ENCODE results near the gene PLA2G4B. TPM values are rescaled to one million over a fixed set of nuclear protein-coding genes. Genes with fewer than 3 reads are reported as not detected.

PLA2G4B gene
- total RNA-seq (10 to 100 TPM; 32.0 to 55.8 (median 44.9) TPM), total RNA-seq (0.27 to 6.9 (median 1.8) reads per million in 29 experiments)
- 8.8 TPM for total RNA-seq (2013)

- H3K4me3 ChIP-seq (ENCODE audit: control insufficient read depth in 1 of 2, extremely low read depth in 1 of 2, low read length in 1 of 2) = no peak within 1 kb of the TSS
- no peak within 1 kb of the TSS for H3K27ac Mint-ChIP-seq
- WGBS (ENCODE audit: insufficient coverage) = 91% methylated on average over 5 of the region's 6 CpGs
- peaks cover 13 to 60% of the 10 kb centered on the region in 2 donors for H3K36me3 ChIP-seq (ENCODE audit: control insufficient read depth in 2 of 2, extremely low read depth in 1 of 2, insufficient read depth in 1 of 2, low read length in 1 of 2)
- no peak for ATAC-seq (replicated peaks in 1 of 4)
- ChIA-PET POLR2A (interaction anchor here in 1 of 2 donors (0.6 kb wide), 1 partner anchor 201 kb away, joined by 4 read pairs; no protein-coding TSS in a partner anchor), CTCF (interaction anchor here in 1 of 2 donors (0.6 kb wide), 1 partner anchor 130 kb away, joined by 3 read pairs; no protein-coding TSS in a partner anchor)
- peaks cover 4% of the 10 kb centered on the region for H3K36me3 Mint-ChIP-seq
- no peaks in the 10 kb centered on the region for H3K27me3 ChIP-seq (replicated peaks in 1 of 2; ENCODE audit: control insufficient read depth in 2 of 2, extremely low read depth in 1 of 2, insufficient read depth in 2 of 2, low read length in 1 of 2)
- DNase-seq = no peak
- no peak within 1 kb of the TSS for H3K27ac ChIP-seq (ENCODE audit: low read length)
- H3K4me1 Mint-ChIP-seq = peaks cover 14 to 18% (median 16%) of the 10 kb centered on the region in 3 donors
- no peaks in the 10 kb centered on the region for H3K27me3 Mint-ChIP-seq
- no peak within 1 kb of the TSS for H3K4me3 Mint-ChIP-seq
- H3K4me1 ChIP-seq (ENCODE audit: control insufficient read depth in 1 of 2, extremely low read depth in 1 of 2, insufficient read depth in 2 of 2, low read length in 2 of 2) = peaks cover 0 to 19% of the 10 kb centered on the region in 2 experiments
- H3K9me3 Mint-ChIP-seq = no peaks in the 10 kb centered on the region
- no peaks in the 10 kb centered on the region for H3K9me3 ChIP-seq
Measured at GRCh38 chr15:41838400-41838897, at the start of gene PLA2G4B. Gene PLA2G4B (plus strand): TSS chr15:41838847. CDS start chr15:41838914, 67 bp downstream.

- Mint-ChIP-seq H3K9me3 (no peaks in the 10 kb centered on the region), H3K4me1 (peaks cover 35 to 46% (median 41%) of the 10 kb centered on the region in 3 donors), H3K4me3 (no peak overlapping the region), H3K27ac (peak overlapping the region in 1 of 2 donors; percentile 9), H3K36me3 (no peaks in the 10 kb centered on the region), H3K27me3 (no peaks in the 10 kb centered on the region)
- no peak for ATAC-seq (replicated peaks in 1 of 4)
- Histone ChIP-seq H3K27ac (ENCODE audit: low read length) (no peak overlapping the region), H3K9me3 (no peaks in the 10 kb centered on the region), H3K27me3 (replicated peaks in 1 of 2; ENCODE audit: control insufficient read depth in 2 of 2, extremely low read depth in 1 of 2, insufficient read depth in 2 of 2, low read length in 1 of 2) (no peaks in the 10 kb centered on the region), H3K4me1 (ENCODE audit: control insufficient read depth in 1 of 2, extremely low read depth in 1 of 2, insufficient read depth in 2 of 2, low read length in 2 of 2) (peaks cover 20 to 21% of the 10 kb centered on the region in 2 experiments), H3K36me3 (ENCODE audit: control insufficient read depth in 2 of 2, extremely low read depth in 1 of 2, insufficient read depth in 1 of 2, low read length in 1 of 2) (no peaks in the 10 kb centered on the region), H3K4me3 (ENCODE audit: control insufficient read depth in 1 of 2, extremely low read depth in 1 of 2, low read length in 1 of 2) (no peak overlapping the region)
- DNase-seq = no peak
- POLR2A ChIA-PET = interaction anchor here in 1 of 2 donors (0.5 kb wide), 1 partner anchor 48 kb away, joined by 3 read pairs; no protein-coding TSS in a partner anchor
- no CpG with 5 or more reads among the region's 4 CpGs for WGBS (ENCODE audit: insufficient coverage)
- CTCF ChIA-PET = interaction anchor here (0.5 to 2.2 kb wide), 4 partner anchors 16 to 1344 kb away, joined by 3 to 5 read pairs (median 4); no protein-coding TSS in a partner anchor
Measured at GRCh38 chr15:41789236-41789635, 49.4 kb upstream of the PLA2G4B start.

GRCh38 chr15:41789662-41790061, 49.0 kb upstream of the PLA2G4B start:
- Mint-ChIP-seq H3K4me3 (no peak overlapping the region), H3K9me3 (no peaks in the 10 kb centered on the region), H3K27ac (peak overlapping the region in 1 of 2 donors; percentile 9), H3K36me3 (no peaks in the 10 kb centered on the region), H3K27me3 (no peaks in the 10 kb centered on the region), H3K4me1 (peaks cover 37 to 48% (median 45%) of the 10 kb centered on the region in 3 donors)
- Histone ChIP-seq H3K9me3 (no peaks in the 10 kb centered on the region), H3K27me3 (replicated peaks in 1 of 2; ENCODE audit: control insufficient read depth in 2 of 2, extremely low read depth in 1 of 2, insufficient read depth in 2 of 2, low read length in 1 of 2) (no peaks in the 10 kb centered on the region), H3K4me3 (ENCODE audit: control insufficient read depth in 1 of 2, extremely low read depth in 1 of 2, low read length in 1 of 2) (no peak overlapping the region), H3K27ac (ENCODE audit: low read length) (no peak overlapping the region), H3K4me1 (ENCODE audit: control insufficient read depth in 1 of 2, extremely low read depth in 1 of 2, insufficient read depth in 2 of 2, low read length in 2 of 2) (peaks cover 20 to 21% of the 10 kb centered on the region in 2 experiments), H3K36me3 (ENCODE audit: control insufficient read depth in 2 of 2, extremely low read depth in 1 of 2, insufficient read depth in 1 of 2, low read length in 1 of 2) (no peaks in the 10 kb centered on the region)
- no peak for ATAC-seq (replicated peaks in 1 of 4)
- no peak for DNase-seq
- POLR2A ChIA-PET = no interaction called here
- CTCF ChIA-PET = interaction anchor here (0.5 to 2.2 kb wide), 3 partner anchors 16 to 1345 kb away, joined by 3 to 5 read pairs (median 5); no protein-coding TSS in a partner anchor

GRCh38 chr15:41790169-41790568, 48.5 kb upstream of the PLA2G4B start:
- ChIA-PET POLR2A (no interaction called here), CTCF (interaction anchor here in 1 of 2 donors (2.2 kb wide), 1 partner anchor 17 kb away, joined by 5 read pairs; no protein-coding TSS in a partner anchor)
- Histone ChIP-seq H3K4me3 (ENCODE audit: control insufficient read depth in 1 of 2, extremely low read depth in 1 of 2, low read length in 1 of 2) (no peak overlapping the region), H3K9me3 (no peaks in the 10 kb centered on the region), H3K36me3 (ENCODE audit: control insufficient read depth in 2 of 2, extremely low read depth in 1 of 2, insufficient read depth in 1 of 2, low read length in 1 of 2) (no peaks in the 10 kb centered on the region), H3K27me3 (replicated peaks in 1 of 2; ENCODE audit: control insufficient read depth in 2 of 2, extremely low read depth in 1 of 2, insufficient read depth in 2 of 2, low read length in 1 of 2) (no peaks in the 10 kb centered on the region), H3K4me1 (ENCODE audit: control insufficient read depth in 1 of 2, extremely low read depth in 1 of 2, insufficient read depth in 2 of 2, low read length in 2 of 2) (peaks cover 20 to 21% of the 10 kb centered on the region in 2 experiments), H3K27ac (ENCODE audit: low read length) (no peak overlapping the region)
- ATAC-seq (replicated peaks in 1 of 4) (no peak), DNase-seq (no peak)
- Mint-ChIP-seq H3K36me3 (no peaks in the 10 kb centered on the region), H3K27me3 (no peaks in the 10 kb centered on the region), H3K4me1 (peaks cover 40 to 50% (median 50%) of the 10 kb centered on the region in 3 donors), H3K9me3 (no peaks in the 10 kb centered on the region), H3K4me3 (peak overlapping the region in 1 of 3 donors; percentile 51), H3K27ac (no peak overlapping the region)
- WGBS (ENCODE audit: insufficient coverage) = no CpG with 5 or more reads among the region's 3 CpGs

- H3K4me1 ChIP-seq (ENCODE audit: control insufficient read depth in 1 of 2, extremely low read depth in 1 of 2, insufficient read depth in 2 of 2, low read length in 2 of 2) = peaks cover 21 to 24% of the 10 kb centered on the region in 2 experiments
- H3K27ac Mint-ChIP-seq = peak overlapping the region in 1 of 2 donors; percentile 78
- ATAC-seq (replicated peaks in 1 of 4) = peak in 2 of 4 experiments; percentile 26 to 47
- no peak overlapping the region for H3K4me3 ChIP-seq (ENCODE audit: control insufficient read depth in 1 of 2, extremely low read depth in 1 of 2, low read length in 1 of 2)
- H3K36me3 Mint-ChIP-seq = no peaks in the 10 kb centered on the region
- no peaks in the 10 kb centered on the region for H3K36me3 ChIP-seq (ENCODE audit: control insufficient read depth in 2 of 2, extremely low read depth in 1 of 2, insufficient read depth in 1 of 2, low read length in 1 of 2)
- peak overlapping the region in 1 of 3 donors; percentile 51 for H3K4me3 Mint-ChIP-seq
- no peaks in the 10 kb centered on the region for H3K27me3 ChIP-seq (replicated peaks in 1 of 2; ENCODE audit: control insufficient read depth in 2 of 2, extremely low read depth in 1 of 2, insufficient read depth in 2 of 2, low read length in 1 of 2)
- H3K4me1 Mint-ChIP-seq = peaks cover 45 to 58% (median 53%) of the 10 kb centered on the region in 3 donors
- no peaks in the 10 kb centered on the region for H3K9me3 Mint-ChIP-seq
- WGBS (ENCODE audit: insufficient coverage) = 39% methylated on average over 4 of the region's 5 CpGs
- no peak overlapping the region for H3K27ac ChIP-seq (ENCODE audit: low read length)
- H3K9me3 ChIP-seq = no peaks in the 10 kb centered on the region
- no peak for DNase-seq
- H3K27me3 Mint-ChIP-seq = no peaks in the 10 kb centered on the region
- ChIA-PET CTCF (interaction anchor here in 1 of 2 donors (0.7 kb wide), 2 partner anchors 17 to 95 kb away, joined by 3 to 4 read pairs; partner anchors contain the start of gene MAPKBP1), POLR2A (no interaction called here)
Measured at GRCh38 chr15:41790756-41791546, 47.7 kb upstream of the PLA2G4B start.

- H3K9me3 ChIP-seq = no peaks in the 10 kb centered on the region
- no peaks in the 10 kb centered on the region for H3K9me3 Mint-ChIP-seq
- no peak overlapping the region for H3K4me3 ChIP-seq (ENCODE audit: control insufficient read depth in 1 of 2, extremely low read depth in 1 of 2, low read length in 1 of 2)
- WGBS (ENCODE audit: insufficient coverage) = no CpG with 5 or more reads among the region's 4 CpGs
- no peak overlapping the region for H3K27ac Mint-ChIP-seq
- H3K27me3 ChIP-seq (replicated peaks in 1 of 2; ENCODE audit: control insufficient read depth in 2 of 2, extremely low read depth in 1 of 2, insufficient read depth in 2 of 2, low read length in 1 of 2) = no peaks in the 10 kb centered on the region
- H3K36me3 Mint-ChIP-seq = no peaks in the 10 kb centered on the region
- no peak for DNase-seq
- peaks cover 51 to 63% (median 59%) of the 10 kb centered on the region in 3 donors for H3K4me1 Mint-ChIP-seq
- peaks cover 25 to 26% of the 10 kb centered on the region in 2 experiments for H3K4me1 ChIP-seq (ENCODE audit: control insufficient read depth in 1 of 2, extremely low read depth in 1 of 2, insufficient read depth in 2 of 2, low read length in 2 of 2)
- peak overlapping the region in 1 of 3 donors; percentile 51 for H3K4me3 Mint-ChIP-seq
- no peaks in the 10 kb centered on the region for H3K27me3 Mint-ChIP-seq
- POLR2A ChIA-PET = no interaction called here
- no peak for ATAC-seq (replicated peaks in 1 of 4)
- H3K27ac ChIP-seq (ENCODE audit: low read length) = no peak overlapping the region
- no peaks in the 10 kb centered on the region for H3K36me3 ChIP-seq (ENCODE audit: control insufficient read depth in 2 of 2, extremely low read depth in 1 of 2, insufficient read depth in 1 of 2, low read length in 1 of 2)
- CTCF ChIA-PET = interaction anchor here in 1 of 2 donors (0.7 kb wide), 2 partner anchors 18 to 96 kb away, joined by 3 to 4 read pairs; partner anchors contain the start of gene MAPKBP1
Measured at GRCh38 chr15:41791547-41791937, 47.1 kb upstream of the PLA2G4B start.

All from T-cell (primary cell).